Cardiac muscle cell (in vitro differentiated cells and primary cell): ENCODE measurements around the gene RNF220. TPM values are rescaled to one million over a fixed set of nuclear protein-coding genes. Genes with fewer than 3 reads are reported as not detected.

Experiments used
- DNase-seq, 2 donors: peaks; one replicate each; pipeline versions ENCODE4 v3.0.0 to v3.0.0-alpha.2; 2010 to 2017; ENCODE audit warnings: low read depth in 1 of 2, low spot score in 1 of 2
- H3K27ac ChIP-seq: fragments of 200-600 bp; sonication (generic); 2 replicates; pipeline ENCODE4 v1.5.1; 2016
- H3K27me3 ChIP-seq: fragments of 200-600 bp; sonication (generic); 2 replicates; pipeline ENCODE4 v1.6.0; 2016; ENCODE audit warnings: control low read depth
- H3K36me3 ChIP-seq: fragments of 200-600 bp; sonication (generic); 2 replicates; pipeline ENCODE4 v1.5.1; 2016; ENCODE audit warnings: control low read depth
- H3K4me1 ChIP-seq: fragments of 200-600 bp; sonication (generic); 2 replicates; pipeline ENCODE4 v1.8.1; 2017; ENCODE audit warnings: low read depth, mild to moderate bottlenecking, mixed run types
- H3K4me3 ChIP-seq: fragments of 200-600 bp; sonication (generic); 2 replicates; pipeline ENCODE4 v1.5.1; 2016; ENCODE audit warnings: mild to moderate bottlenecking
- H3K9me3 ChIP-seq: fragments of 200-600 bp; sonication (generic); 2 replicates; pipeline ENCODE4 v1.5.1; 2017; ENCODE audit warnings: low read depth, mild to moderate bottlenecking, control low read depth
- polyA plus RNA-seq: library from polyadenylated mRNA; unstranded; fragments of >200 nt; fragmentation: Nextera tagmentation; extraction: Ambion mirVana; gene quantifications from 2 replicates; pipeline ENCODE4 v1.2.1, GENCODE V29; 2016
- total RNA-seq: library from RNA; depleted of rRNA; stranded (reverse); fragments of >200 nt; gene quantifications from 2 replicates; pipeline ENCODE4 v1.2.3, GENCODE V29; 2016
- TF ChIP-seq, protein P1 (sequence below): IDR thresholded peaks from 2 replicates; pipeline ENCODE4 v1.5.1; 2012; ENCODE audit warnings: low read depth, mild to moderate bottlenecking, low read length

RNF220 gene
- total and polyA plus RNA-seq, 2 experiments from 2014 or later, result 57.6 to 142 TPM

DNA sequence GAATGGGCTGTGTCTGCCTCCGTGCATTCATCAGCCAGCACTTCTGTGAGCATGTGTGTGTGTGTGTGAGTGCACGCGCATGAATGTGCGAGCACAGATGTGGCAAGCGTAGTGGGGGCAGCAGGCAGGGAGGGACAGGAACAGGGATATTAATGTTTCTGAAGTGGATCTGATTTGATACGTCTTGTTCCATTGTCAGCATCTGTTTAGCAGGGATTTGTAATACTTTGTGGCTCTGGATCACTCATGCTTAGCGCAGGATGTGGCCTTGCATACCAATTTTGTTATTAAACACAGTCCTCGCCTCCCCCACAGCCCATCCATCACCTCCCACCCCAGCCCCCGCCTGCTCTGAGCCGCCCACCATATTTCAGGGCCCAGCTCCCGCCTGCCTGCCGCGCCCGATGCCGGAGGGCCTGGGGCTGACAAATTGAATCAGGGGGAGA lies 216.8 kb downstream of the RNF220 start:
- Histone ChIP-seq H3K9me3 (no peaks in the 10 kb centered on the region), H3K27me3 (no peaks in the 10 kb centered on the region), H3K27ac (no peak overlapping the region)

DNA sequence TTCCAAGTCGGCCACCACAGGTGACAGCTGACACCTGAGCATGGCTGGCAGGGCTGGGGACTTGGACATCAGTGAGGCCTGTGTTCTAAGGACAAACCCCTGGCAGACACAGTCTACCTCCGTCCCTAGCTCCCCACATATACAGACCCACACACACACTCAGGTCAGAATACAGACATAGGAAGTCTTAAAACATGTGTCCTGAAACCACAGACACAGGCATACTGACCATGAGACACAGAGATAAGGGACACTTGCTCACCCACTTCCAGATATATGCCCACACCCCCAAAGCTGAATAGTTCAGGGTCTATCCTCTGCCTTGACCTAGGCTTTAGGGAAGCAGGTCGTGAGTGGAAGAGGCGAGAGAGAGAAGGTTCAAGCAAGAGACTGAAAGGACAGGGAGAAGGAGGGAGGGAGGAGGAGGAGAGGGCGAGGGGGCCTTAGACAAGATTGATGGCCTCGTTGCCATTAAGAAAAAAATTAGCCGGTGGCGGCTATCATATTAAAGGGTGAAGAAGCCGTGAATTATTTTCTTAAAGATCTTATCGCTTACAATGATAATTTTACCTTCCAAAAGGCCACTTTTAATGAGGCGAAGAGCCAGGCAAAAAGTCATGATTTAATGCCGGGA lies 219.3 kb downstream of the RNF220 start:
- Histone ChIP-seq H3K4me3 (no peak overlapping the region), H3K27ac (no peak overlapping the region), H3K9me3 (no peaks in the 10 kb centered on the region), H3K4me1 (peaks cover 6% of the 10 kb centered on the region), H3K36me3 (no peaks in the 10 kb centered on the region), H3K27me3 (no peaks in the 10 kb centered on the region)
- TF ChIP-seq, protein P1, sequence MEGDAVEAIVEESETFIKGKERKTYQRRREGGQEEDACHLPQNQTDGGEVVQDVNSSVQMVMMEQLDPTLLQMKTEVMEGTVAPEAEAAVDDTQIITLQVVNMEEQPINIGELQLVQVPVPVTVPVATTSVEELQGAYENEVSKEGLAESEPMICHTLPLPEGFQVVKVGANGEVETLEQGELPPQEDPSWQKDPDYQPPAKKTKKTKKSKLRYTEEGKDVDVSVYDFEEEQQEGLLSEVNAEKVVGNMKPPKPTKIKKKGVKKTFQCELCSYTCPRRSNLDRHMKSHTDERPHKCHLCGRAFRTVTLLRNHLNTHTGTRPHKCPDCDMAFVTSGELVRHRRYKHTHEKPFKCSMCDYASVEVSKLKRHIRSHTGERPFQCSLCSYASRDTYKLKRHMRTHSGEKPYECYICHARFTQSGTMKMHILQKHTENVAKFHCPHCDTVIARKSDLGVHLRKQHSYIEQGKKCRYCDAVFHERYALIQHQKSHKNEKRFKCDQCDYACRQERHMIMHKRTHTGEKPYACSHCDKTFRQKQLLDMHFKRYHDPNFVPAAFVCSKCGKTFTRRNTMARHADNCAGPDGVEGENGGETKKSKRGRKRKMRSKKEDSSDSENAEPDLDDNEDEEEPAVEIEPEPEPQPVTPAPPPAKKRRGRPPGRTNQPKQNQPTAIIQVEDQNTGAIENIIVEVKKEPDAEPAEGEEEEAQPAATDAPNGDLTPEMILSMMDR, result no peak
- no peak for DNase-seq

More for the DNA sequence above, 216.8 kb downstream of the RNF220 start:
- no peaks in the 10 kb centered on the region for H3K36me3 ChIP-seq
- H3K4me1 ChIP-seq, result peaks cover 6% of the 10 kb centered on the region
- TF ChIP-seq, protein P1, result no peak
- no peak overlapping the region for H3K4me3 ChIP-seq
- DNase-seq, result no peak

DNA sequence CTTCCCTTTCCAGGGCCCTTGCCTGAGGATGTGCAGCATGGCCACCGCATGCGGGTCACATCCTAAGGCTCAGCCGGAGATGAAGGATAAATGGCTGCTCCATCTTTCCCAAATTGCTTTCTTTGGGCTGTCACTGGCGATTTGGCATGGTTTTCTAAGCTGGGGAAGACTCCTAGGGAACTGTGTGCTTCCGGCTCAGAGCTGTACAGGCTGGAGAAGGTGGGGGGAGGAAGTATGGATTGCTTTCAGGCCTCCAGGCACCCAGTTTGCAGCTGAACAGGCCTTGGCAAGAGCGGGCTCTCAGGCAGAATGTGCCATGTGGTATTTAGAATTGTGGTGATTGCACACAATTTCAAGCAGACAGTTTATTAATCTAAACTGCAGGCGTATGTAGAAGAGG lies 220.3 kb downstream of the RNF220 start:
- H3K36me3 ChIP-seq, result no peaks in the 10 kb centered on the region
- no peaks in the 10 kb centered on the region for H3K27me3 ChIP-seq
- no peak overlapping the region for H3K4me3 ChIP-seq
- H3K27ac ChIP-seq, result no peak overlapping the region
- no peak for DNase-seq
- peaks cover 6% of the 10 kb centered on the region for H3K4me1 ChIP-seq
- H3K9me3 ChIP-seq, result no peaks in the 10 kb centered on the region
- TF ChIP-seq, protein P1, result no peak

DNA sequence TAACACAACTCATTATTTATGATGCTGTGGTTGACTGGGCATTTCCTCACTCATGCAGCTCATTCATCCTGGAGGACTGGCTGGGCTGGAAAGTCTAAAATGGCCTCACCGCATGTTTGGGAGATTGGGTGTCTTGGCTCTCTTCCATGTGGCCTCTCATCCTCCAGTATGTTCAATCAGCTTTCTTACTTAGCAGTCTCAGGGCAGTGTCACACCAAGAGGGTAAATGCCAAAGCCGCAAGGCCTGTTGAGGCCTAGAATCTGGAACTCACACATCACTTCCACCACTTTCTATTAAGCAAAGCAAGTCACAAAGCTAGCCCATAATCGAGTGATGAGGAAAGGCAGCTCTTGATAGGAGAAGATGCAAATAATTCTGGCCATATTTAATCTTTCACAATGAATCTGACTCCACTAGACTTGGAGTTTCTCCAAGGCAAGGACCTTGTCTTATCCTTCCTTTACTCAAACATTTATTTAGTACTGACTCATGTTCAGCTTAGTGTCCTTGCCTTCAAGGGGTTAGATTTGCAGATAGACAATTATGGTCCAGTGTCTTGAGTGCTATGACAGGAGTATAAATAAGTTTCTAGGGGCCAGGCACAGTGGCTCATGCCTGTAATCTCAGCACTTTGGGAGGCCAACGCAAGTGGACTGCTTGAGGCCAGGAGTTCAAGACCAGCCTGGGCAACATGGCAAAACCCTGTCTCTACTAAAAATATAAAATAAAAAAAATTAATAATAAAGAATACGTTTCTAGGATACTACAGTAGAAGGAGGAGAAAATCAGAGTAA lies 224.1 kb downstream of the RNF220 start:
- H3K4me3 ChIP-seq, result no peak overlapping the region
- H3K4me1 ChIP-seq, result peaks cover 15% of the 10 kb centered on the region
- H3K27ac ChIP-seq, result no peak overlapping the region
- TF ChIP-seq, protein P1, result no peak
- H3K9me3 ChIP-seq, result no peaks in the 10 kb centered on the region
- H3K27me3 ChIP-seq, result no peaks in the 10 kb centered on the region
- H3K36me3 ChIP-seq, result no peaks in the 10 kb centered on the region
- peak in 1 of 2 donors; percentile 76 for DNase-seq

DNA sequence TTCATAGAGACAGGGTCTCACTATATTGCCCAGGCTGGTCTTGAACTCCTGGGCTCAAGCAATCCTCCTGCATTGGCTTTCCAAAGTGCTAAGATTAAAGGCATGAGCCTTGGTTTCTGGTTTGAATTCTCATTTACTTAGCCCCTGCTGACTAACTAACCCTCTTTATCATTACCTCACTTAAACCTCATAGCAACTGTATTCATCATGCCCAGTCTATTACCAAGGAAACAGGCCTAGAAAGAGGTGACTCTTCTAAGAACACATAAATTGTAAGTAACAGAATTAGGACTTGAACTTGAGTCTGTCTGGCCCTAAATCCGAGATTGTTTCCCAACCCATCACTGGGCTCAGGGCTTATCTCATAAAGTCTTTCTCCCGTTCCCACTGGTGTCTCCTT lies 225.1 kb downstream of the RNF220 start:
- Histone ChIP-seq H3K27me3 (no peaks in the 10 kb centered on the region), H3K9me3 (no peaks in the 10 kb centered on the region), H3K27ac (no peak overlapping the region), H3K36me3 (no peaks in the 10 kb centered on the region), H3K4me3 (no peak overlapping the region), H3K4me1 (peaks cover 15% of the 10 kb centered on the region)
- no peak for DNase-seq
- TF ChIP-seq, protein P1, result no peak
